ENCODE data around the gene CDH23. TPM values are rescaled to one million over a fixed set of nuclear protein-coding genes. Genes with fewer than 3 reads are reported as not detected.

CDH23 gene
- total RNA-seq, 1 donor from 2014 or later, result 20.9 TPM

GRCh38 chr10:71777213-71777985 lies 380.7 kb downstream of the CDH23 start:
- DNase-seq (ENCODE audit: low spot score) (no peak), ATAC-seq (no peak)

GRCh38 chr10:71778071-71778825 lies 381.5 kb downstream of the CDH23 start:
- DNase-seq (ENCODE audit: low spot score) (no peak), ATAC-seq (no peak)

GRCh38 chr10:71779641-71780040 lies 382.9 kb downstream of the CDH23 start:
- ATAC-seq (no peak), DNase-seq (ENCODE audit: low spot score) (no peak)

GRCh38 chr10:71780156-71780555 lies 383.4 kb downstream of the CDH23 start:
- DNase-seq (ENCODE audit: low spot score) (no peak), ATAC-seq (no peak)

GRCh38 chr10:71780719-71781118 lies 384.0 kb downstream of the CDH23 start:
- no peak for ATAC-seq
- DNase-seq (ENCODE audit: low spot score), result no peak

- DNase-seq (ENCODE audit: low spot score) (no peak), ATAC-seq (peak; percentile 29)
Measured at GRCh38 chr10:71782221-71782916, 385.6 kb downstream of the CDH23 start.

- ATAC-seq (peak; percentile 47), DNase-seq (ENCODE audit: low spot score) (no peak)
Measured at GRCh38 chr10:71782917-71783490, 386.3 kb downstream of the CDH23 start.

- ATAC-seq, result no peak
- DNase-seq (ENCODE audit: low spot score), result no peak
Measured at GRCh38 chr10:71783917-71784678, 387.4 kb downstream of the CDH23 start.

GRCh38 chr10:71784679-71785272 lies 388.1 kb downstream of the CDH23 start:
- no peak for DNase-seq (ENCODE audit: low spot score)

GRCh38 chr10:71788954-71789353 lies 392.2 kb downstream of the CDH23 start:
- ATAC-seq, result no peak

More at GRCh38 chr10:71784679-71785272, 388.1 kb downstream of the CDH23 start:
- ATAC-seq, result no peak

GRCh38 chr10:71789871-71790270 lies 393.2 kb downstream of the CDH23 start:
- no peak for DNase-seq (ENCODE audit: low spot score)
- no peak for ATAC-seq

More at GRCh38 chr10:71788954-71789353, 392.2 kb downstream of the CDH23 start:
- no peak for DNase-seq (ENCODE audit: low spot score)

GRCh38 chr10:71790749-71791440 lies 394.2 kb downstream of the CDH23 start:
- DNase-seq (ENCODE audit: low spot score) (no peak), ATAC-seq (no peak)

- ATAC-seq (peak; percentile 32), DNase-seq (ENCODE audit: low spot score) (no peak)
Measured at GRCh38 chr10:71795248-71795647, 398.5 kb downstream of the CDH23 start.

GRCh38 chr10:71796749-71797405 lies 400.2 kb downstream of the CDH23 start:
- DNase-seq (ENCODE audit: low spot score), result no peak
- no peak for ATAC-seq

- ATAC-seq (peak; percentile 48), DNase-seq (ENCODE audit: low spot score) (no peak)
Measured at GRCh38 chr10:71797533-71798307, 401.0 kb downstream of the CDH23 start.

- DNase-seq (ENCODE audit: low spot score) (no peak), ATAC-seq (no peak)
Measured at GRCh38 chr10:71798308-71798624, 401.5 kb downstream of the CDH23 start.

- no peak for DNase-seq (ENCODE audit: low spot score)
- ATAC-seq, result no peak
Measured at GRCh38 chr10:71799112-71799511, 402.4 kb downstream of the CDH23 start.

Data from left lobe of liver (tissue), 2 donors.